Tibial artery (tissue), 4 donors: ENCODE data around the gene HDGFL3.

Source experiments
- DNase-seq, 2 donors: peaks; one replicate each; pipeline ENCODE4 v3.0.0-alpha.2; 2019
- H3K27ac ChIP-seq, 2 donors: fragments of 200-600 bp; sonication (generic) in 1 of 2; 1 replicate in 1 of 2; 2 replicates in 1 of 2; pipeline ENCODE4 v1.5.1; 2018 to 2019; ENCODE audit warnings: mild to moderate bottlenecking in 1 of 2
- H3K27me3 ChIP-seq, 2 donors: fragments of 200-600 bp; sonication (generic) in 1 of 2; one replicate each; pipeline versions ENCODE4 v1.5.1 to v1.6.0; 2016 to 2019
- H3K36me3 ChIP-seq, 3 donors: fragments of 200-600 bp; sonication (generic) in 2 of 3; one replicate each; pipeline ENCODE4 v1.5.1; 2016 to 2019; ENCODE audit warnings: mild to moderate bottlenecking in 2 of 3
- H3K4me1 ChIP-seq, 4 donors: fragments of 200-600 bp; sonication (generic) in 2 of 4; 1 replicate in 3 of 4; 2 replicates in 1 of 4; pipeline ENCODE4 v1.5.1; 2016 to 2019
- H3K4me3 ChIP-seq, 2 donors: fragments of 200-600 bp; sonication (generic) in 1 of 2; 1 replicate in 1 of 2; 2 replicates in 1 of 2; pipeline ENCODE4 v1.5.1; 2018 to 2019; ENCODE audit warnings: mild to moderate bottlenecking in 2 of 2
- H3K9me3 ChIP-seq, 3 donors: fragments of 200-600 bp; sonication (generic) in 1 of 3; one replicate each; pipeline ENCODE4 v1.5.1; 2016 to 2019
- CTCF ChIP-seq, 2 experiments: fragments of 200-600 bp in 1 of 2; fragments of 450-650 bp in 1 of 2; IDR thresholded peaks; one replicate each; pipeline ENCODE4 v1.5.1; 2017 to 2019; ENCODE audit warnings: antibody characterized with exemption in 2 of 2, mild to moderate bottlenecking in 1 of 2, moderate library complexity in 1 of 2
- intact Hi-C: fragments of 100-400 bp; cut with DNase I; formaldehyde crosslinking; loops from one replicate; pipeline ENCODE4 v1.15.0; 2023; ENCODE audit warnings: low total_unique reads

Gene HDGFL3

GRCh38 chr15:83164771-83165404, 42.7 kb downstream of the HDGFL3 start:
- no peak overlapping the region for H3K4me3 ChIP-seq
- H3K27me3 ChIP-seq: no peaks in the 10 kb centered on the region
- peaks cover 0 to 33% (median 5%) of the 10 kb centered on the region in 3 donors for H3K9me3 ChIP-seq
- no peaks in the 10 kb centered on the region for H3K4me1 ChIP-seq
- H3K27ac ChIP-seq: no peak overlapping the region
- intact Hi-C loops: no loop called here
- H3K36me3 ChIP-seq: peaks cover 0 to 9% (median 8%) of the 10 kb centered on the region in 3 donors
- no peak for DNase-seq
- TF ChIP-seq CTCF (IDR thresholded peaks at IDR 0.05): no peak

GRCh38 chr15:83164111-83164770, 43.4 kb downstream of the HDGFL3 start:
- intact Hi-C loops: no loop called here

GRCh38 chr15:83163032-83163431, 44.6 kb downstream of the HDGFL3 start:
- H3K4me3 ChIP-seq: no peak overlapping the region
- intact Hi-C loops: no loop called here
- peaks cover 4 to 9% (median 8%) of the 10 kb centered on the region in 3 donors for H3K36me3 ChIP-seq
- peaks cover 0 to 28% (median 5%) of the 10 kb centered on the region in 3 donors for H3K9me3 ChIP-seq
- no peak for DNase-seq
- no peaks in the 10 kb centered on the region for H3K4me1 ChIP-seq
- TF ChIP-seq CTCF (IDR thresholded peaks at IDR 0.05): no peak
- no peaks in the 10 kb centered on the region for H3K27me3 ChIP-seq
- no peak overlapping the region for H3K27ac ChIP-seq

More at GRCh38 chr15:83164111-83164770, 43.4 kb downstream of the HDGFL3 start:
- no peak for DNase-seq
- no peak for TF ChIP-seq CTCF (IDR thresholded peaks at IDR 0.05)
- peaks cover 0 to 31% (median 5%) of the 10 kb centered on the region in 3 donors for H3K9me3 ChIP-seq
- H3K36me3 ChIP-seq: peaks cover 0 to 9% (median 8%) of the 10 kb centered on the region in 3 donors
- no peaks in the 10 kb centered on the region for H3K4me1 ChIP-seq
- no peak overlapping the region for H3K27ac ChIP-seq
- H3K27me3 ChIP-seq: no peaks in the 10 kb centered on the region
- H3K4me3 ChIP-seq: no peak overlapping the region

- H3K36me3 ChIP-seq: peaks cover 19 to 27% (median 26%) of the 10 kb centered on the region in 3 donors
- no peak overlapping the region for H3K27ac ChIP-seq
- TF ChIP-seq CTCF (IDR thresholded peaks at IDR 0.05): no peak
- peaks cover 0 to 6% (median 0%) of the 10 kb centered on the region in 3 donors for H3K9me3 ChIP-seq
- H3K27me3 ChIP-seq: no peaks in the 10 kb centered on the region
- intact Hi-C loops: no loop called here
- H3K4me1 ChIP-seq: no peaks in the 10 kb centered on the region
- H3K4me3 ChIP-seq: no peak overlapping the region
- DNase-seq: no peak
Observed at GRCh38 chr15:83160741-83161140, 46.9 kb downstream of the HDGFL3 start.

- intact Hi-C loops: no loop called here
- Histone ChIP-seq H3K4me3 (no peak overlapping the region), H3K27ac (no peak overlapping the region), H3K36me3 (peaks cover 19 to 32% (median 26%) of the 10 kb centered on the region in 3 donors), H3K4me1 (no peaks in the 10 kb centered on the region), H3K9me3 (no peaks in the 10 kb centered on the region), H3K27me3 (no peaks in the 10 kb centered on the region)
- DNase-seq: no peak
- no peak for TF ChIP-seq CTCF (IDR thresholded peaks at IDR 0.05)
Observed at GRCh38 chr15:83158393-83158792, 49.2 kb downstream of the HDGFL3 start.
